HG03442 (cell line): ENCODE data around the gene IDH2.
A peak's percentile ranks its signal among the peaks of the same experiment; 100 is the strongest.

Source experiments
- ATAC-seq: cut with Tn5 transposase; IDR thresholded peaks from one replicate; pipeline ENCODE4 v1.9.1; 2021; ENCODE audit warnings: mild to moderate bottlenecking, moderate library complexity; ENCODE audit not compliant: unreplicated experiment

IDH2 gene

DNA sequence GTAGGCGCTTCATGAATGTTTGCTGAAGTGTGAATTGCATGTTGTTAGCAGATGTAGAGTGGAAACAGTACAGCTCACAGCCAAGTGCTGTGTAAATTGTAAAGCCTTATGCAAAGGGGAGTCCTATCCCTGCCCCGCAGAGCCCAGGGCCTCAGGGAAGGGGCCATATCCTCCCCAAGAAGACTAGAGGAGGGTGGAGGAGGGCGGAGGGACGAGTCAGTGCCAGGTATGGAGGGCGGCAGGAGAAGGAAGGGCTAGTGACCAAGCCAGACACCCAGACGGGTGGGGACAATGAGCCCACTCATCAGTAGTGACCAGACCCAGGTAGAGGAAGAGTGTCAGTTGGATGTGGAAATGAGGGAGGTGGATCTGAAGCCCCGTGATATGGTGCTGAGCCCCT lies 56.0 kb downstream of the IDH2 start:
- ATAC-seq = no peak

DNA sequence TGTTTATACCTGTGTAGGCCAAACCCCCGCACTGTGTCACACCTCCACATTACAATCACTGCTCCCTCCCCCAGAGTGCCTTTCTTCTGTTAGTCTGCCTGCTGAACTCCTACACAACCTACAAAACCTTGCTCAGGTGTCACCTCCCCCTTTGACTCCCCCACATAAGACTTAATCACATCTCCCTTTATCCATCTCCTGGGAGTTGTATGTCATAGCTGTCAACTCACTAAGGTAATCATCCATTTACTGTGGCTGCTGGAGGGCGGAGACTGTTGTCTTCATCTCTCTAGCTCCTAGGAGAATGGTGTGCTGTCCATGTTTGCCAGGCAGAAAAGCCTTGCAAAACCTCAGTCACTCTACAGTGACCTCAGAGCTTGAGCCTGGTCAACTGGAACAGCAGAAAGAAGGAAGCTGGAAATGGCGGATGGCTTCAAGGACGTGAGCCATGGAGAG lies 57.3 kb downstream of the IDH2 start:
- no peak for ATAC-seq

DNA sequence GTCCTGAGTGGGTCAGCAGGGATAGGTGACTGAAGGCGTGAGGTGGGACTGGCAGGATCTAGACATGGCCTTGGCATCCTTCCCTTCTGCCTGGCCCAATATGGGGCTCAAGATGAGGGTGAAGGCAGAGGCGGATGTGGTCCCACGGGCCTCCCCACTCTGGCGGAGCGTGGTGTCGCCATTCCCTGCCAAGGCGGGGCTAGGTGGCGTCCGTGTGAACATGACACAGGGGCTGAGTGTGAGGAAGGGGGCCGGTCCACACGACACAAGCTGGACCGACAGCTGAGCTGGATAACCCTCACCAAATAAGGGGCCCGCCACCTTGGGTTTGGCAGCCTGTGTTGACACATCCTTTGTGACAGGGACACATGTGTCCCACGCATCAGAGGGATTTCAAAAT lies 58.1 kb downstream of the IDH2 start:
- ATAC-seq = no peak

DNA sequence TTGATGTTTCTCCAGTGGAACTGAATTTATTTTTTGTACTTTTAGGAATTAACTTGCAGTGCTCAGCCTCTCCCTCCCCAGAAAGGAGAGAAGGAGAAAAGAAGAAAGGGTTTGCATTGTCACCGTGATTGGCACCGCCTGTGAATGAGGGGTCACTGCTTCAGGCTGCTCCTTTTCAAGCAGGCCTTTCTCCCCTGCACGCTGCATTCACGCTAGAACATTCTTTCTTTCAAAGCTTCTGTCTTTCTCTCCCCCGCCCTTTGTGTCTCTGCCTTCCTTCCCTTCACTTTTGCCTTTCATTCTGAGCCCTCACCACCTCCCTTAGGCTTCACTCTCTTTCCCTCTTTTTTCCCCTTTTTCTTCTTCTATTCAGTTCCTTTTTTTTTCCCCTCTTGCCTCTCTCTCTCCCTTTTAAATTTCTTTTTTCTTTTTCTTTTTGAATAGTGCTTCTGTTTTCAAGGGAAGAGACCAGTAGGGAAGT lies 58.7 kb downstream of the IDH2 start:
- ATAC-seq = no peak

DNA sequence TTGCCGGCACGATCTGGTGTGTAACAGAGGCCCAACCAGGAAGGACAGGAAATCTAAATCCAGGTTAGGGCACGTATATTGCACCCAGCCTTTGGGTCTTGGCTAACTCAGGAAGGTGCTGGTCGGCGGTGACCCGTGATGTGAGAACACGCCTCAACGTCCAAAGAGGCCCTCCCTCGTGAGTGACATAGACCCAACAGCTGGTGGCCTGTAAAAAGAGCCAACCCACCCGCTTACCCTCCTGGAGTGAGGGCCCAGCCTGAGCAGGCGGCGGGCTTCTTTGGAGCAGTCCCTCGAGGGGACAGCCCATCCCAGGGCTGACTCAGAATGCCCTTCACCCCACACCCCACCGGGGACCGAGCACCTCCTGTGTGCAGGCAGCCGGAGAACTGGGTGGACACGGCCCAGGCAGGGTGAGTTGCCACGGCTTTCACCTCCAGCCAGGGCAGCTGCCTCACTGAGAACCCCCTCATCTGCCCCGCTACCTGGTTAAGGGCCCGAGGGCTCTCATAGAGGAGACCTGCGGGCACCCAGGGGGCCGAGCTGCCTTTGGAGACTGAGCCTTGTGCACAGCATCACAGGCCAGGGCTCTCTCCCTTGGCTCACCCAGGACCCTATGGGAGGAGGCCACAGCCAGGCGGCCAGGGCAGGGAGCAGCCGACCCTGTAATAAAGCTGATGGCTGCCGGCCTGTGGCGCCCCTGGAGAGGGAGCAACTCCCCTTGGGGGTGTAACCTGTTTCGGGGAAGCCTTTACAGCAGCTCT lies 59.3 kb downstream of the IDH2 start:
- ATAC-seq = no peak

DNA sequence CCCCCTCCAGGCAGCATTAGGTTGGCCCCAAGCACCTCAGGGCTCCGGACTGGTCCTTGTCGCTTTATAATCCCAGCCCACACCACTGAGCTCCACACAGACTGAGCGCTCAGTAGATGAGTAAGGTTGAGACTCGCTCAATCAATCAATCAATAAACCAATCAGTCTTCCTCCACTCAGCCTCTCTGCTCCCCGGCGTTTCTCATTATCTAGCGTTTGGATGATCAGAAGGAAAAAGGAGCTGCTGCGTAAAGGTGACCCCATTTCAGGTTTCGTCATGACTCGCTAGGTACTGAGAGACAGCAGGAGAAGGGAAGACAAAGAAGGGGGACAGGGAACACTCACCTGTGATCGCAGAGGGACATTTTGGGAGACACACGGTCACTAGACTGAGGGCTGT lies 59.9 kb downstream of the IDH2 start:
- ATAC-seq = no peak

DNA sequence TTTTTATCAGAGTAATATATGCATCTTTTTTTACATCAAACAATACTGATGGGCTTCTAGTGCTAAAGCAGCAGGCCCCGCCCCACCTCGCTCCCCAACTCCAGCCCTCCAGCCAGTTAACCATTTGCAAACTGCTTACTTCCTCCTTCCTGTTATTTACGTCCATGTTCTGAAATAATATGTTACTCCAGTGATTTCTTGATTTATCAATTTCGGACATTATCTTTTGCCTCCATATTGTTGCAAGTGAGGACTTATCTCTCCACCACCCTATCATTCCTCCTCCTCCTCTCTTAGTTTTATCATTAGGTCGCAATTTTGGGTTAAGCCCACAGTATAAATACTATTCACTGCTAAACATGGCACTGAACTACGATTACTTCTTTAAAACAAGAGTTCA lies 61.6 kb downstream of the IDH2 start:
- no peak for ATAC-seq

DNA sequence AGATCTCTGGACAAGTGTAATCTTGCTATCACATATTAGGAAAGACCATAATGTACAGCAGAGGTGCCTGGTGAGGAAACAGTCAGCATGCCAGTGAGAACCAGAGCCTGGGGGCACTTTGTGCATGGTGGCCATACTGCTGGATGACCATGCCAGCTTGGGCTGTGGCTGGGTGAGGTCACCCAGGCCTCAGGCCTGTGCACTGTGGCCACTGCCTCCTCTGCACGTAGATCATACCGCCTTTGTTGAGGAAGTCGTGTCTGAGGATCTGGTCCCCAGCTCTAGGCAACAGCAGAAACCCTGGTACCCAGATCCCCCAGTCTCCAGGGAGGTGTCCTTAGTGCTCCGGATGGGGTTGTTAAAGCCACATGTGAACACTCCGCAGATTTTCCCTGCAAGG lies 62.3 kb downstream of the IDH2 start:
- ATAC-seq = no peak

DNA sequence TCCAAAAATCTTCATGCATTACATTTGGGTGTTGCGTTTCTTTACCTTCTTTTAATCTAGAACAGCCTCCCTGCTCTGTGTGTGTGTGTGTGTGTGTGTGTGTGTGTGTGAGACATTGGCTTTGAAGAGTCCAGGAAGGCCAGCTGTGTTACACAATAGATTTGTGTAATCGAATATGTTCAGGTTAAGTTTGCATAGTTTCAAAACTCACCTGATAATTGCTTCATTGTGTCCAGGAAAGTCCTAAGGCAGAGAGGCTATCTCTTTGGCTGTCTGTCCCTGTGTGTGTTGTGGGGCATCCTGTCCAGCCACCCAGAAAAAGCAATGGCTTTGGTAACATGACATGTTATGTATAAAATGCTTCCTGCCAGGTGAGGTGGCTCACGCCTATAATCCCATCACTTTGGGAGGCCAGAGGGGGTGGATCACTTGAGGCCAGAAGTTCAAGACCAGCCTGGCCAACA lies 63.6 kb downstream of the IDH2 start:
- ATAC-seq = no peak

DNA sequence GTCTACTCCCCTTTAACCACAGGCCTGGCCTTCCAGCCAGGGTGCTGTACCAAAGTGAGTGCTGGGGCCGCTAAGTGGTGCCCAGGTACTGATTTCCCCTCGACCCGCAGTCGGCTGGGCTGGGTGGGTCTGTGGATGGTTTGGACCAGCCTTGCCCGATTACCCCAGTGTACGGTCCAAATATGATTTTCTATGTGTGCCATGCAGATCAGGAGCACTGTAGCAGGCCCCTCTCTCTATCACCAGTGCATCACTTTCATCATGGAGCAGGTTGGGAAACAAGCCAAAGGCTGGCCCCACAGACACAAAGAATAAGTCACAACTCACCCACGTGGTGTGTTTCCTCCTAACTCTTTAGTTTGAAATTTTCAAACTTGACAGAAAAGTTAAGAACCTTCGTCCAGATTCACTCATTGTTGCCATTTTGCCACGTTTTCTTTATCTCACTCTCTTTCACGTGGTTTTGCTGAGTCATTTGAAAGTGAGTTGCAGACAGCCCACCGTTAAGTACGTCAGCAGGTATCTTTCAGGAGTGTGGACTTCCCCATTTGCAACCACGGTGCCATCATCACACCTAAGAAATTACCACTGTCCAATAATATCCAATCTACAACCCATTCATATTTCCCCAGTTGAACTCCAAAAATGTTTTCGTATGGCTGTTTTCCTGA lies 64.2 kb downstream of the IDH2 start:
- peak; percentile 72 for ATAC-seq

DNA sequence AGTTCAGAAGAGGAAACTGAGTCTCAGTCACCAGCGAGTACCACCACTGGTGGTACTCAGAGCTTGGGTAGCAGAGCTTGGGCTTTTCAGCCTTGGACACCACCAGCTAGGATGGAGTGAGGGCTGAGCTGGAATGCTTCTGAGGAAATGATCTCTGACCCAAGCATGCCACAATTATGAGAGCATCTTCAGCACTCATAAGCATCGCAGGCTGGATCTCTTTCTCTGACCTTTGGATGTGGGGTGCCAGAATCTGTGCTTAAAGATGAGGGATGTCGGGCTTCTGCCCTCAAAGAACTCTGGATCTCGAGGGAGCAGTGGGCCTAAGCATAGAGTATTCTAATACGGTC lies 64.8 kb downstream of the IDH2 start:
- no peak for ATAC-seq

DNA sequence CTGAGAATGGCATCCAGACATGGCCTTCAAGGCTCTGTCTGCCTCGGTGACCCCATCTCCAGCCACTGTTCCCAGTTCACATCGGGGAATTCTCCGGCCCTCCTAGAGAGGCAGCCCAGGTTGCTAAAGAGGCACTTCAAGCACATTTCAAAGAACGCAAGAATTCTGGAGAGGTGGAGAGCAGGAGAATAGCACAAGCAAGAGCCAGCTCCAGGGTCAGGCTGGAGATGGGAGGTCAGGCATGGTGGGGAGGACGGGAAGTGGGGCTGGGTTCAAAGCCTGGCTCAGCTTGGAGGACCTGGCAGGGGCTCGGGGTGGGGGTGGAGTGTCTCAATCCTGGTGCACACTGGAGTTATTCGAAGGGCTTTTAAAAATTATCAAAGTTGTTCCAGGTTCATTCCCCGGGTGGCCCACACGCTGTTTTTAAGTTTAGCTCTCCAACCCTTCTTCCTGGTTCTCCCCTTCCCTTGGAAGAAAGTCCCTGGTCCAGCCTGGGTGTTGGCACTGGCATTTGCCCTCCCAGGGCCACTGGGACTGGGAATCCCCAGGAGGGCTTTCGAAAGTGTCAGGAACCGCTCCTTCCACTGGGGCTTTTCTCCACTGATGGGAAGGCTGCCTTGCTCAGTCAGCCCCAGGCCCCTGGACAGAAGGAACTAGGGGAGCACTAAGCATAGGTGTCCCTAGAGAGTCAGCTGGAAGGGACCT lies 65.3 kb downstream of the IDH2 start:
- ATAC-seq = no peak

DNA sequence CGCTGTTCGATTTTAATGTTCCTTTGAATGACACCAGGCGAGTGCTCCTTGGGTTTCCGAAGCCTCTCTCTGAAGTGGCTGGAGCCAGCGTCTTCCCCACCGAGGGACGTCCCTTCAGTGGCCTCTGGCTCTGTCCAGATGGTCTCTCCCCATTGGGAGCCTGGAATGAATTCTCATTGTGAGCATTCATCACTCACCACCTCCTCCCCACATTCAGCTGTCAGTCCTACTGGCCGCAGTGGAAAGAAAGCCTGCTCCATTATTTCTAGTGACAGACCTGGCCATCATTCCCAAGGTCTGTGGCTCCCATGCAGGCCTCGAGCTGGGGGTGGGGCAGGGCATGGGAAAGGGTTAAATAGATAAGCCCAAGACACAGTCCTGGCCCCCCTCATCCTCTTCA lies 65.9 kb downstream of the IDH2 start:
- ATAC-seq = no peak

DNA sequence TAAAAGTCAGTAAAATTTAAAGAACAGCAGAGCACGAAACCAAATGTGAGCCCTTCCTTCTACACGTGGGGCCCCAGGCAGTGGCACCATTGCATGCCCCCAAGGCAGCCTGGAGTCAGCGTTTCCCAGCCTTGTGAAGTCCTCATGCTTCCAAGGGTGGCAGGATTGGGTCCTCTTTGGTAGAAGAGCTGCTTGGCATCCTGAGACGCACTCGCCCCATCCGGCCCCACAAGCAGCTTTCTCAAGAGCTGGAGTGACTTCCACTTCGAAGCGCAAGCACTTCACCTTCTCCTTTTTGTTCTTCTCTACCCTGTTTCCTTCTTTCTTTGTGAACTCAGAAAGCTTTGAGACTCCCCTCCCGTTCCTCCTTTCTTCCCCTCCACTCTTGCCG lies 66.4 kb downstream of the IDH2 start:
- ATAC-seq = no peak

DNA sequence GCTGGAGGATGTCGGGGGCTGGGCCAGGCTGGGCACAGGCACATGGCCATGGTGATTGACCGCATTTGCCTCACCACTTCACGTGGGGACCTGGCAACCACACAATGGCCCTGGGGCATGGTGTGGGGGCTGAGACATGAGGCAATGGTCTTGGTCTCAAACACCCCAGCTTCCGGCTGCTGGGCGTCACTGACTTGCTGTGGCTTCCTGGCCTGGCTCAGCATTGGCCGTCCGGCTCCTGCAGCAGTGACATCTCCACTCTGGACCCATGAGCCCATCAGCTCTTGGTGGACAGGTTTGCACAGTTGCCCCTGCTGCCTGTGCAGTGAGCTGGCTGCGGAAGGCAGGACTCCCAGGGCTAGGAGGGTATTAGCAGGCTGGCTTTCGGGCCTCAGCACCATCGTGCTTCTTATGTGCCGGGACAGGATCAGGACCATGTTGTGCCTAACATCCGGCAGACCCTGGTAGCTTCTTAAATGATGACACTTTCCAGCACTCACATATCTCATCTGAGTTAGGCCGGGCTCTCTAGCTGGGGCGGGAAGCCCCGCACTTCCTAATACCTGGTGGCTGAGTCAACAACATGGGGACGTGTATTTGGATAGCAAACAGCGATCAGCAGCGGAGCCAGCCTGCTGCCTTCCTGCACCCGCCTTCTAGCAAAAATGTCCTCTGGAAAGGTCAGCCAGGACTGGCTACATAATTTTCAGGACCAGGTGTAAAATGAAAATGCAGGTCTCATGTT lies 67.0 kb downstream of the IDH2 start:
- no peak for ATAC-seq

DNA sequence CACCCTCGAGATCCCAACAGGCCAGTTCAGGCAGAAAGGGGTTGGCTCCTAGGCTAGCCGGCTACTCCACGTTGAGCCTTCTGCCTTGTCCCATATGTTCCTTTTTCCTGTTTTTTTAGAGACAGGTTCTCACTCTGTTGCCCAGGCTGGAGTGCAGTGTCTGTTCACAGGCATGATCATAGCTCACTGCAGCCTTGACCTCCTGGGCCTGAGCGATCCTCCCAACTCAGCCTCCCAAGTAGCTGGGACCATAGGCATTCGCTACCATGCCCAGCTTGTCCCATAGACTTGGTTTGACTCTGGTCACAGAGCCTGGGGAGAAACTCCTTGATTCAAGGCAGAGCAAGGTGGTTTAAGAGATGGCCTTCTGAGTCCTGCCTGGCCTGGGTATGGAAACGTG lies 68.8 kb downstream of the IDH2 start:
- no peak for ATAC-seq
